Type B pancreatic cell (in vitro differentiated cells): ENCODE measurements around the gene AOC1. TPM values are rescaled to one million over a fixed set of nuclear protein-coding genes. Genes with fewer than 3 reads are reported as not detected.
A peak's percentile ranks its signal among the peaks of the same experiment; 100 is the strongest.

Source experiments
- DNase-seq: peaks from one replicate; pipeline ENCODE4 v3.0.0; 2021; ENCODE audit warnings: mixed read lengths; ENCODE audit not compliant: unreplicated experiment; ENCODE audit errors: extremely low spot score
- H3K27ac Mint-ChIP-seq: 2 replicates; pipeline ENCODE4 v1.8.0; 2021; ENCODE audit warnings: mild to moderate bottlenecking, mixed read lengths
- H3K27me3 Mint-ChIP-seq: 2 replicates; pipeline ENCODE4 v1.8.0; 2021; ENCODE audit warnings: mixed read lengths
- H3K36me3 Mint-ChIP-seq: 2 replicates; pipeline ENCODE4 v1.8.0; 2021; ENCODE audit warnings: mixed read lengths
- H3K4me1 Mint-ChIP-seq: one replicate; pipeline ENCODE4 v1.8.0; 2021; ENCODE audit warnings: mixed read lengths; ENCODE audit not compliant: unreplicated experiment
- H3K4me3 Mint-ChIP-seq: 2 replicates; pipeline ENCODE4 v1.8.0; 2021; ENCODE audit warnings: mild to moderate bottlenecking, mixed read lengths
- H3K9me3 Mint-ChIP-seq: 2 replicates; pipeline ENCODE4 v1.8.0; 2021; ENCODE audit warnings: mixed read lengths
- CTCF ChIP-seq: fragments of 200-600 bp; sonication (generic); conservative IDR thresholded peaks from 2 replicates; pipeline ENCODE4 v1.5.0; 2021; ENCODE audit warnings: antibody characterized with exemption, mild to moderate bottlenecking
- total RNA-seq: library from RNA; stranded (reverse); gene quantifications from 2 replicates; pipeline ENCODE4 v1.2.1, GENCODE V29; 2021; ENCODE audit warnings: low replicate concordance

The AOC1 gene
- total RNA-seq, 1 donor from 2014 or later: 21.4 TPM

- no peaks in the 10 kb centered on the region for H3K4me1 Mint-ChIP-seq
- DNase-seq: peak; percentile 49
- H3K9me3 Mint-ChIP-seq: no peaks in the 10 kb centered on the region
These were observed 586 bp upstream of the AOC1 start for GRCh38 chr7:150851492-150852370.

GRCh38 chr7:150854066-150855000, 2.0 kb downstream of the AOC1 start:
- H3K27ac Mint-ChIP-seq: no peak overlapping the region
- H3K36me3 Mint-ChIP-seq: no peaks in the 10 kb centered on the region
- no peaks in the 10 kb centered on the region for H3K4me1 Mint-ChIP-seq
- H3K4me3 Mint-ChIP-seq: no peak overlapping the region
- peak; percentile 64 for DNase-seq
- H3K9me3 Mint-ChIP-seq: no peaks in the 10 kb centered on the region
- H3K27me3 Mint-ChIP-seq: peaks cover 13% of the 10 kb centered on the region
- no peak for TF ChIP-seq CTCF

More at GRCh38 chr7:150851492-150852370, 586 bp upstream of the AOC1 start:
- peaks cover 13% of the 10 kb centered on the region for H3K27me3 Mint-ChIP-seq
- no peak overlapping the region for H3K27ac Mint-ChIP-seq
- H3K36me3 Mint-ChIP-seq: no peaks in the 10 kb centered on the region
- TF ChIP-seq CTCF: no peak
- H3K4me3 Mint-ChIP-seq: no peak overlapping the region

- no peak for TF ChIP-seq CTCF
- no peaks in the 10 kb centered on the region for H3K4me1 Mint-ChIP-seq
- no peak overlapping the region for H3K27ac Mint-ChIP-seq
- H3K9me3 Mint-ChIP-seq: no peaks in the 10 kb centered on the region
- no peaks in the 10 kb centered on the region for H3K36me3 Mint-ChIP-seq
- H3K4me3 Mint-ChIP-seq: no peak overlapping the region
- DNase-seq: peak; percentile 34
- peaks cover 8% of the 10 kb centered on the region for H3K27me3 Mint-ChIP-seq
These were observed 2.7 kb downstream of the AOC1 start for GRCh38 chr7:150855046-150855445.

GRCh38 chr7:150855476-150856302, 3.4 kb downstream of the AOC1 start:
- H3K4me3 Mint-ChIP-seq: no peak overlapping the region
- no peaks in the 10 kb centered on the region for H3K4me1 Mint-ChIP-seq
- peaks cover 8% of the 10 kb centered on the region for H3K27me3 Mint-ChIP-seq
- TF ChIP-seq CTCF: no peak
- H3K27ac Mint-ChIP-seq: no peak overlapping the region
- no peaks in the 10 kb centered on the region for H3K36me3 Mint-ChIP-seq
- no peak for DNase-seq
- H3K9me3 Mint-ChIP-seq: no peaks in the 10 kb centered on the region
